Gastroesophageal sphincter (tissue), 3 donors: ENCODE results near the gene TBATA.

ENCODE experiments used
- CTCF ChIP-seq, 4 experiments: fragments of 200-600 bp in 2 of 4; fragments of 450-650 bp in 2 of 4; sonication (generic) in 1 of 4; IDR thresholded peaks; one replicate each; pipeline ENCODE4 v1.5.1; 2017 to 2019; ENCODE audit warnings: antibody characterized with exemption in 4 of 4, mild to moderate bottlenecking in 2 of 4, moderate library complexity in 2 of 4
- POLR2A ChIP-seq, 2 donors: fragments of 450-650 bp; IDR thresholded peaks; one replicate each; pipeline ENCODE4 v1.6.1; 2017; ENCODE audit warnings: antibody characterized with exemption in 2 of 2, mild to moderate bottlenecking in 2 of 2, moderate library complexity in 1 of 2
- POLR2AphosphoS5 ChIP-seq: sonication (generic); formaldehyde crosslinking; IDR thresholded peaks from one replicate; pipeline ENCODE4 v1.6.1; 2017; ENCODE audit warnings: antibody characterized with exemption

DNA sequence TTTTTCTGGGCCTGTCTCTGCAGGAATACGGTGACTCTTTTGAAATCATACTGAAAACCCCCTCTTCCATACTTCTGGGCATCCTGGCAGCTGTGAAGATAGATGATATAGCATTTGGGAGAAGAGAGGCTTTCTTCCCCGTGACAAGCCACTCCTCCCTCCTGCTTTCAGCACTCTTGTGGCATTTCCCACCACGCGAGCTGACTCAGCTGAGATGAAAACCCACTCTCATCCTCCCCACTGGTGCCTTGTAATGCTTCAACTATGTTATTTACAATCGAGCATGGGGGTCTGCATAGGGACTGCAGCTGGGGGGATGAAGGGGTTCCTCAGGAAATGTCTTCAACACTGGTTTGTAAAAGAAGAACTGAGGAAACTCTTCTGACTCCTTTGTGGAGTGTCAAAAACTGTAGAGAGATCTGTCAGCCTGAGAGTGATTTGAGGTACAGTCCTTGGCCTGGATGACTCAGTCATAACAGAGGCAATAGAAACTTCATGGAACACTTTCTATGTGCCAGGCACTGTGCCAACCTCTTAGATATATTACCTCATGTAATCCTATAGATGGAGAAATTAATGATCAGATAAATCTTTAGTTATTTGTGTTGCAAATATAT is 1.7 kb upstream of the TBATA start:
- TF ChIP-seq POLR2A (IDR thresholded peaks at IDR 0.05) (no peak), CTCF (IDR thresholded peaks at IDR 0.05) (no peak), POLR2AphosphoS5 (no peak)
